ENCODE measurements around the gene PDLIM5. TPM values are rescaled to one million over a fixed set of nuclear protein-coding genes. Genes with fewer than 3 reads are reported as not detected.

Gene PDLIM5
- total RNA-seq, 2 donors from 2014 or later, result 129 to 168 TPM

- H3K9ac ChIP-seq (ENCODE audit: low read depth in 2 of 2, low read length in 2 of 2), result no peak overlapping the region
- no peaks in the 10 kb centered on the region for H3K4me1 ChIP-seq
- no peak for DNase-seq
- intact Hi-C loops (cut with DNase I), result no loop called here
- H3K27me3 ChIP-seq, result no peaks in the 10 kb centered on the region
- H3K36me3 ChIP-seq, result no peaks in the 10 kb centered on the region
- no peak overlapping the region for H3K27ac ChIP-seq
- no peak overlapping the region for H3K4me3 ChIP-seq
- TF ChIP-seq CTCF (IDR thresholded peaks at IDR 0.05), result no peak
- no peaks in the 10 kb centered on the region for H3K9me3 ChIP-seq
Measured at GRCh38 chr4:94408549-94409374, 43.0 kb upstream of the PDLIM5 start.

- no peaks in the 10 kb centered on the region for H3K9me3 ChIP-seq
- H3K4me3 ChIP-seq, result no peak overlapping the region
- H3K27me3 ChIP-seq, result no peaks in the 10 kb centered on the region
- no peaks in the 10 kb centered on the region for H3K4me1 ChIP-seq
- intact Hi-C loops (cut with DNase I), result no loop called here
- no peak overlapping the region for H3K9ac ChIP-seq (ENCODE audit: low read depth in 2 of 2, low read length in 2 of 2)
- no peak overlapping the region for H3K27ac ChIP-seq
- H3K36me3 ChIP-seq, result no peaks in the 10 kb centered on the region
- no peak for TF ChIP-seq CTCF (IDR thresholded peaks at IDR 0.05)
- no peak for DNase-seq
Measured at GRCh38 chr4:94409375-94409679, 42.4 kb upstream of the PDLIM5 start.

- H3K4me3 ChIP-seq, result no peak overlapping the region
- H3K9ac ChIP-seq (ENCODE audit: low read depth in 2 of 2, low read length in 2 of 2), result no peak overlapping the region
- H3K36me3 ChIP-seq, result no peaks in the 10 kb centered on the region
- H3K9me3 ChIP-seq, result no peaks in the 10 kb centered on the region
- H3K4me1 ChIP-seq, result no peaks in the 10 kb centered on the region
- intact Hi-C loops (cut with DNase I), result no loop called here
- no peak for TF ChIP-seq CTCF (IDR thresholded peaks at IDR 0.05)
- H3K27me3 ChIP-seq, result no peaks in the 10 kb centered on the region
- no peak for DNase-seq
- H3K27ac ChIP-seq, result no peak overlapping the region
Measured at GRCh38 chr4:94409962-94410361, 41.8 kb upstream of the PDLIM5 start.

GRCh38 chr4:94410678-94411206, 41.0 kb upstream of the PDLIM5 start:
- Histone ChIP-seq H3K9me3 (no peaks in the 10 kb centered on the region), H3K27ac (no peak overlapping the region), H3K9ac (ENCODE audit: low read depth in 2 of 2, low read length in 2 of 2) (no peak overlapping the region), H3K27me3 (no peaks in the 10 kb centered on the region), H3K4me3 (no peak overlapping the region), H3K4me1 (no peaks in the 10 kb centered on the region), H3K36me3 (no peaks in the 10 kb centered on the region)
- intact Hi-C loops (cut with DNase I), result no loop called here
- TF ChIP-seq CTCF (IDR thresholded peaks at IDR 0.05), result no peak
- no peak for DNase-seq

- Histone ChIP-seq H3K4me3 (no peak overlapping the region), H3K9ac (ENCODE audit: low read depth in 2 of 2, low read length in 2 of 2) (no peak overlapping the region), H3K27me3 (no peaks in the 10 kb centered on the region), H3K4me1 (no peaks in the 10 kb centered on the region), H3K27ac (no peak overlapping the region), H3K9me3 (no peaks in the 10 kb centered on the region), H3K36me3 (no peaks in the 10 kb centered on the region)
- TF ChIP-seq CTCF (IDR thresholded peaks at IDR 0.05), result no peak
- intact Hi-C loops (cut with DNase I), result no loop called here
- no peak for DNase-seq
Measured at GRCh38 chr4:94411296-94411695, 40.4 kb upstream of the PDLIM5 start.

Measured in colonic mucosa (tissue), 4 donors.